ENCODE results near the gene ZBTB17. TPM values are rescaled to one million over a fixed set of nuclear protein-coding genes. Genes with fewer than 3 reads are reported as not detected.
"Not testable (repeated sequence)": the region's sequence is repeated elsewhere in the genome, so short reads cannot be mapped to it uniquely, and the experiment has no call there.

The ZBTB17 gene
- total and polyA plus RNA-seq, 9 donors = 3.7 to 45.7 (median 29.8) TPM

DNA sequence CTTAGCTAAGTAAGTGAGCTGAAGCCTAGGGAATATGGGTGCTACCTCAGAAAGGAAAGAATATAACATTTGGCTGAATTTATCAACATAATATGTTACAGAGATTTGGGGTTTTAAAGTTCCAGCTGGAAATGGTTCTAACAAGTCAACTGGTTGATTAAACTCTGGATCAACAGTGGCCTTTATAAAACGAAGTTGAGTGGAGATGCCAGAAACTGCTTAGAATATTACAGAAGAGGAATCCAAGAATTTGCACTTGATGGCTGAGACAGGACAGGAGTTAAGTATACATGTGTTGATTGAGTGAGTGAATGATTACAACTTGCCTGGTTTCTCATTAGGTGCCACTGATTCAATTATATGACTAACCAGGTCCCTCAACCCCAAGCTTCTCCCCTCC lies 7.4 kb upstream of the ZBTB17 start:
- Histone ChIP-seq H3K36me3 (no peaks in the 10 kb centered on the region), H3K4me1 (ENCODE audit: insufficient read depth) (no peaks in the 10 kb centered on the region), H3K27ac (no peak overlapping the region), H3K9me3 (no peaks in the 10 kb centered on the region), H3K27me3 (no peaks in the 10 kb centered on the region), H3K4me3 (no peak overlapping the region)
- no peak for DNase-seq
- intact Hi-C loops (cut with DNase I) = no loop called here
- WGBS, 3 donors = 11 to 19% (median 16%) methylated on average over 1 of the region's 1 CpG
- no peak for TF ChIP-seq EP300 (IDR thresholded peaks at IDR 0.05)
- no peak for TF ChIP-seq POLR2A (IDR thresholded peaks at IDR 0.05)
- TF ChIP-seq, protein P1, sequence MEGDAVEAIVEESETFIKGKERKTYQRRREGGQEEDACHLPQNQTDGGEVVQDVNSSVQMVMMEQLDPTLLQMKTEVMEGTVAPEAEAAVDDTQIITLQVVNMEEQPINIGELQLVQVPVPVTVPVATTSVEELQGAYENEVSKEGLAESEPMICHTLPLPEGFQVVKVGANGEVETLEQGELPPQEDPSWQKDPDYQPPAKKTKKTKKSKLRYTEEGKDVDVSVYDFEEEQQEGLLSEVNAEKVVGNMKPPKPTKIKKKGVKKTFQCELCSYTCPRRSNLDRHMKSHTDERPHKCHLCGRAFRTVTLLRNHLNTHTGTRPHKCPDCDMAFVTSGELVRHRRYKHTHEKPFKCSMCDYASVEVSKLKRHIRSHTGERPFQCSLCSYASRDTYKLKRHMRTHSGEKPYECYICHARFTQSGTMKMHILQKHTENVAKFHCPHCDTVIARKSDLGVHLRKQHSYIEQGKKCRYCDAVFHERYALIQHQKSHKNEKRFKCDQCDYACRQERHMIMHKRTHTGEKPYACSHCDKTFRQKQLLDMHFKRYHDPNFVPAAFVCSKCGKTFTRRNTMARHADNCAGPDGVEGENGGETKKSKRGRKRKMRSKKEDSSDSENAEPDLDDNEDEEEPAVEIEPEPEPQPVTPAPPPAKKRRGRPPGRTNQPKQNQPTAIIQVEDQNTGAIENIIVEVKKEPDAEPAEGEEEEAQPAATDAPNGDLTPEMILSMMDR (IDR thresholded peaks at IDR 0.05) = no peak

DNA sequence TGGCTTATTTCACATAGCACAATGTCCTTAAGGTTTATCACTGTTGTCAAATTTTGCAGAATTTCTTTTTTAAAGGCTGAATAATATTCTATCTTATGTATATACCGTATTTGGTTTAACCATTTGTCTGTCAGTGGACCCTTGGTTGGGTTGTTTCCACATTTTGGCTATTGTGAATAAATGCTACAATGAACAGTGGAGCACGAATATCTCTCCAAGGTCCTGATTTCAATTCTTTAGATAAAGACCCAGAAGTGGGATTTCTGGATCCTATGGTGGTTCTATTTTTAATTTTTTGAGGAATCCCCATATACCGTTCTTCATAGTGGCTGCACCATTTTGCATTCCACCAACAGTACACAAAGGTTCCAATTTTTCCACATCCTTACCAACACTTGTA lies 5.8 kb upstream of the ZBTB17 start:
- no peak overlapping the region for H3K4me3 ChIP-seq
- DNase-seq = no peak
- no peaks in the 10 kb centered on the region for H3K27me3 ChIP-seq
- no peak overlapping the region for H3K27ac ChIP-seq
- no peaks in the 10 kb centered on the region for H3K9me3 ChIP-seq
- no peaks in the 10 kb centered on the region for H3K36me3 ChIP-seq
- H3K4me1 ChIP-seq (ENCODE audit: insufficient read depth) = no peaks in the 10 kb centered on the region
- intact Hi-C loops (cut with DNase I) = no loop called here
- WGBS, 3 donors = 65 to 76% (median 72%) methylated on average over 3 of the region's 3 CpGs
- TF ChIP-seq POLR2A (IDR thresholded peaks at IDR 0.05) (no peak), EP300 (IDR thresholded peaks at IDR 0.05) (no peak)
- TF ChIP-seq, protein P1 (IDR thresholded peaks at IDR 0.05) = no peak

DNA sequence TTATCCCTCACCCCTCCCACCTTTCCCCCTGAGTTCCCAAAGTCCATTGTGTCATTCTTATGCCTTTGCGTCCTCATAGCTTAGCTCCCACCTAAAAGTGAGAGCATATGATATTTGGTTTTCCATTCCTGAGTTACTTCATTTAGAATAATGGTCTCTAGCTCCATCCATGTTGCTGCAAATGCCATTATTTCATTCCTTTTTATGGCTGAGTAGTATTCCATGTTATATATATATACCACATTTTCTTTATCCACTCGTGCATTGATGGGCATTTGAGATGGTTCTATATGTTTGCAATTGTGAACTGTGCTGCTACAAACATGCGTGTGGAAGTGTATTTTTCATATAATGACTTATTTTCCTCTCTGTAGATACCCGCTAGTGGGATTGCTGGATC lies 2.0 kb upstream of the ZBTB17 start:
- H3K36me3 ChIP-seq; H3K27ac ChIP-seq; H3K4me1 ChIP-seq (ENCODE audit: insufficient read depth); H3K4me3 ChIP-seq; H3K27me3 ChIP-seq; H3K9me3 ChIP-seq; DNase-seq; intact Hi-C loops (cut with DNase I): not testable (repeated sequence)
- WGBS, 3 donors = 92 to 94% (median 93%) methylated on average over 4 of the region's 4 CpGs

DNA sequence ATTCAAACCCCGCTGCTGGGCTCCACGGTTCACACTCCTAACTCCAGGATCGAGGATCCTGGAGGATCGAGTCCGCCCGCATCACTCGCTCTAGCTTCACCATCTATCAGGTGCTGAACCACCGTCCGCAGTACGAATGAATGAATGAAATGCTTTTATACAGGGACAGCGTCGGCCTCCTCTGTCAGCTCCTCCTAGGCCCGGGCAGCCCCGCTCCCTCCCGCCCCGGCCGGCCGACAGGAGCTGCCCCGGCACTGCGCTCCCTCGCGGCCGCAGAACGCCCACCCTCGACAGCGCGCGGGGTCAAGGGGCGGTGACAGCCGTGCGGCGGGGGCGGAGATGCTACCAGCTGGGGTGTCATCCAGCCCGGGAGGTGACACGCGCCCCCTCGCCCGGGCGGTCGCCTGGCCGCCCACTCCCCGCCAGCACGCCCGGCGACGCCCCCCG lies 520 bp downstream of the ZBTB17 start:
- H3K9me3 ChIP-seq = no peaks in the 10 kb centered on the region
- peak overlapping the region; percentile 91 for H3K4me3 ChIP-seq
- intact Hi-C loops (cut with DNase I) = no loop called here
- TF ChIP-seq, protein P1 (IDR thresholded peaks at IDR 0.05) = no peak
- TF ChIP-seq EP300 (IDR thresholded peaks at IDR 0.05) (no peak), POLR2A (IDR thresholded peaks at IDR 0.05) (no peak)
- peaks cover 5% of the 10 kb centered on the region for H3K4me1 ChIP-seq (ENCODE audit: insufficient read depth)
- H3K27me3 ChIP-seq = no peaks in the 10 kb centered on the region
- H3K27ac ChIP-seq = peak overlapping the region in 1 of 2 donors; percentile 80
- no peak for DNase-seq
- no peaks in the 10 kb centered on the region for H3K36me3 ChIP-seq
- 1 to 2% (median 1%) methylated on average over 38 to 47 of the region's 47 CpGs for WGBS, 3 donors

DNA sequence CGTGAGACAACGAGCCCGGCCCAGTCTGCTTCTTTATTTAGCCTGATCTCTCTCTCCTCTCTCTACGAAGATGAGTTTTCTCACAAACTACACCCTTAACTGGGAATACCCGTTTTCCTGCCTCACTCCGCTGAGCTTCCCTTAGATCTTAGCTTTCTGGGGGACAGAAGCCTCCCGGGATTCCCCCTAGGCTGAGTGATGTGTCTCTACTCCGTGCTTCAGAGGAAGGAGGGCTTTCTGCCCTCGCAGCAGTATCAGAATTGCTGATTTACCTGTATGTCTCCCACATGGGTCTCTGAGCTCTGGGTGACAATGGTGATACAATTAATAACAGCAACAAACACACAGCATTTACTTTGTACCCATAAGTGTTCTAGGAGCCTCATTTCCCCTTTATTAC lies 1.0 kb downstream of the ZBTB17 start:
- H3K27ac ChIP-seq = no peak overlapping the region
- DNase-seq = no peak
- H3K4me3 ChIP-seq = peak overlapping the region; percentile 91
- intact Hi-C loops (cut with DNase I) = no loop called here
- no peaks in the 10 kb centered on the region for H3K36me3 ChIP-seq
- H3K4me1 ChIP-seq (ENCODE audit: insufficient read depth) = peaks cover 5% of the 10 kb centered on the region
- H3K27me3 ChIP-seq = no peaks in the 10 kb centered on the region
- 35 to 43% (median 40%) methylated on average over 9 of the region's 9 CpGs for WGBS, 3 donors
- H3K9me3 ChIP-seq = no peaks in the 10 kb centered on the region
- TF ChIP-seq EP300 (IDR thresholded peaks at IDR 0.05) = no peak
- TF ChIP-seq, protein P1 (IDR thresholded peaks at IDR 0.05) = no peak
- no peak for TF ChIP-seq POLR2A (IDR thresholded peaks at IDR 0.05)
